ENCODE measurements around the gene TMEM234. TPM values are rescaled to one million over a fixed set of nuclear protein-coding genes. Genes with fewer than 3 reads are reported as not detected.

TMEM234 gene
- 39.4 TPM for total RNA-seq
- polyA plus RNA-seq (ENCODE audit: insufficient read depth, low read depth, low replicate concordance), result 20.5 TPM
- long read RNA-seq, donor 1, partial matches to known transcripts, result 0 of 7 reads
- long read RNA-seq, donor 1, other reads (novel, unspliced or antisense), result 0 of 7 reads
- long read RNA-seq, donor 2, partial matches to known transcripts, result 136 of 141 reads
- long read RNA-seq, donor 2, other reads (novel, unspliced or antisense), result 0 of 141 reads
- long read RNA-seq, donor 3, partial matches to known transcripts, result 0 of 5 reads
- long read RNA-seq, donor 3, other reads (novel, unspliced or antisense), result 0 of 5 reads
- long read RNA-seq, donor 4, partial matches to known transcripts, result 0 of 6 reads
- long read RNA-seq, donor 4, other reads (novel, unspliced or antisense), result 0 of 6 reads
- long read RNA-seq, donor 5, result 0 reads
- long read RNA-seq, donor 6, partial matches to known transcripts, result 48 of 59 reads
- long read RNA-seq, donor 6, other reads (novel, unspliced or antisense), result 7 of 59 reads
- long read RNA-seq, donor 7, partial matches to known transcripts, result 3 of 19 reads
- long read RNA-seq, donor 7, other reads (novel, unspliced or antisense), result 12 of 19 reads
- long read RNA-seq, donor 8, partial matches to known transcripts, result 0 of 4 reads
- long read RNA-seq, donor 8, other reads (novel, unspliced or antisense), result 0 of 4 reads
- long read RNA-seq, donor 9, partial matches to known transcripts, result 0 of 4 reads
- long read RNA-seq, donor 9, other reads (novel, unspliced or antisense), result 0 of 4 reads
- long read RNA-seq, donor 10, partial matches to known transcripts, result 0 of 3 reads
- long read RNA-seq, donor 10, other reads (novel, unspliced or antisense), result 0 of 3 reads

DNA sequence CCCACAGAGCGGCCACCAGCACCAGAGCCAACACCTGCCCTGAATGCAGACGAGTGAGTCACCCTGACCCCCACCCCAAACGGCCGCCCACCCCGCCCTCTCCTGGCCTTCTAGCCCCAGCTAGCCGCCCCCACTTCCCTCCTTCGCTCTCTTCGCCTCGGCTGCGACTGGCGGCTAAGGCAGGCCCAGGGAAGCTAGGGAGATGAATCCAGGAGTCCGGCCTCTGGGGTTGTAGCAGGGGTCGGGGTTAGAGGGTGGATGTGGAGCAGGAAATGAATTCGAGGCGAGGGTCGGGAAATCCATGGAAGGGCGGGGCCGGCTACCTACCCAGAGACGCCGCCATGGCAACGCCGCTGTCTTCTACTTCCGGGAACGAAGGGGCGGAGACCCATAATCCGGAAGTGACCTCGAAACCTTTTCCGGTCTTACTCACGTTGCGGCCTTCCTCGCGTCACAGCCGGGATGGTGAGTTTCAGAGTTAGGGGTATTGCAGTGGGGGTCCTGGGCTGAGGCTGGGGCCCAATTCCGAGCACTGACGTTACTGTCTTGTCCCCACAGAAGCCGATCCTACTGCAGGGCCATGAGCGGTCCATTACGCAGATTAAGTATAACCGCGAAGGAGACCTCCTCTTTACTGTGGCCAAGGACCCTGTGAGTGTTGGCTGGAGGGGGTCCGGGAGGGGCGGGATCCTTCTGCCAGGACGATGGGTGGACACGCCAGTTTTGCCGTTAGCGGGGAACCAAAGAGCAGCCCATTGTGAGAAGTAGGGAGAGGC is at the start of gene TMEM234, which contains the start of gene EIF3I:
TMEM234 (minus strand) TSS at position 374 of the 776 bp plus-strand sequence; CDS start at position 343, 31 bp downstream.
EIF3I (plus strand) TSS at position 428 of the 776 bp plus-strand sequence; CDS start at position 463, 35 bp downstream.
- DNase-seq (peak; percentile 95 to 98 (median 96)), FAIRE-seq (peak; percentile 37)
- H3K9me3 ChIP-seq (ENCODE audit: control insufficient read depth in 2 of 3, insufficient read depth in 1 of 3, low read length in 3 of 3), result no peaks in the 10 kb centered on the region
- peaks cover 6 to 28% (median 22%) of the 10 kb centered on the region in 3 donors for H3K4me1 ChIP-seq (ENCODE audit: control insufficient read depth in 2 of 3, insufficient read depth in 2 of 3, low read depth in 1 of 3, low read length in 3 of 3)
- H3K4me3 ChIP-seq (ENCODE audit: low read length in 3 of 3), result peak within 1 kb of the TSS; percentile 94 to 99 (median 97)
- TF ChIP-seq, protein P1, sequence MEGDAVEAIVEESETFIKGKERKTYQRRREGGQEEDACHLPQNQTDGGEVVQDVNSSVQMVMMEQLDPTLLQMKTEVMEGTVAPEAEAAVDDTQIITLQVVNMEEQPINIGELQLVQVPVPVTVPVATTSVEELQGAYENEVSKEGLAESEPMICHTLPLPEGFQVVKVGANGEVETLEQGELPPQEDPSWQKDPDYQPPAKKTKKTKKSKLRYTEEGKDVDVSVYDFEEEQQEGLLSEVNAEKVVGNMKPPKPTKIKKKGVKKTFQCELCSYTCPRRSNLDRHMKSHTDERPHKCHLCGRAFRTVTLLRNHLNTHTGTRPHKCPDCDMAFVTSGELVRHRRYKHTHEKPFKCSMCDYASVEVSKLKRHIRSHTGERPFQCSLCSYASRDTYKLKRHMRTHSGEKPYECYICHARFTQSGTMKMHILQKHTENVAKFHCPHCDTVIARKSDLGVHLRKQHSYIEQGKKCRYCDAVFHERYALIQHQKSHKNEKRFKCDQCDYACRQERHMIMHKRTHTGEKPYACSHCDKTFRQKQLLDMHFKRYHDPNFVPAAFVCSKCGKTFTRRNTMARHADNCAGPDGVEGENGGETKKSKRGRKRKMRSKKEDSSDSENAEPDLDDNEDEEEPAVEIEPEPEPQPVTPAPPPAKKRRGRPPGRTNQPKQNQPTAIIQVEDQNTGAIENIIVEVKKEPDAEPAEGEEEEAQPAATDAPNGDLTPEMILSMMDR (IDR thresholded peaks at IDR 0.05; ENCODE audit: borderline replicate concordance, extremely low read depth, insufficient read depth), result no peak
- peak within 1 kb of the TSS; percentile 92 to 95 for H3K27ac ChIP-seq (ENCODE audit: low read depth in 2 of 2, low read length in 2 of 2)
- intact Hi-C loops (cut with DNase I), result no loop called here
- peaks cover 4 to 18% (median 18%) of the 10 kb centered on the region in 3 donors for H3K36me3 ChIP-seq (ENCODE audit: control insufficient read depth in 2 of 3, insufficient read depth in 3 of 3, low read length in 3 of 3)
- peak within 1 kb of the TSS; percentile 94 to 97 (median 97) for H3K9ac ChIP-seq (ENCODE audit: low read length in 3 of 3)
- H3K27me3 ChIP-seq (ENCODE audit: control insufficient read depth, insufficient read depth, low read length), result no peaks in the 10 kb centered on the region

DNA sequence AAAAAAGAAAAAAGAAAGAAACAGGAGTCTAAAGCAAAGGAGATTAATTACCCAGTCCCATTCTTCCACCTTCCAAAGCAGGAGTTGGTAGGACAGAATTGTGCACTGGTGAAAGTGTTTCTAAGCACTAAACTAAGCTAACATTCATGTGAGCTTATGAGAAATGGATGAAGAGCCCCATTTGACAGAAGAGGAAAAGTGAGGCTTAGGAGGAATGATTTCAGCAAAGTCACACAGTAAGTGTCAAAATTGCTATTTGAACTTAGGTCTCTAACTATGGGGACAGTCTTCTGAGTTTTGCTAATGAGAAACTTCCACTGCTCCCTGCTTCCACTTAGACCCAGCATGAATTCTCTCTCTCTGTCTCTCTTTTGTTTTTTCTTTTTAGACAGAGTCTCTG is 47.6 kb upstream of the TMEM234 start:
- intact Hi-C loops (cut with DNase I), result no loop called here
- H3K9ac ChIP-seq (ENCODE audit: low read length in 3 of 3), result no peak overlapping the region
- no peaks in the 10 kb centered on the region for H3K36me3 ChIP-seq (ENCODE audit: control insufficient read depth in 2 of 3, insufficient read depth in 3 of 3, low read length in 3 of 3)
- H3K27ac ChIP-seq (ENCODE audit: low read depth in 2 of 2, low read length in 2 of 2), result no peak overlapping the region
- DNase-seq, result no peak
- no peak for FAIRE-seq
- no peaks in the 10 kb centered on the region for H3K27me3 ChIP-seq (ENCODE audit: control insufficient read depth, insufficient read depth, low read length)
- H3K9me3 ChIP-seq (ENCODE audit: control insufficient read depth in 2 of 3, insufficient read depth in 1 of 3, low read length in 3 of 3), result peaks cover 0 to 2% (median 0%) of the 10 kb centered on the region in 3 donors
- TF ChIP-seq, protein P1 (IDR thresholded peaks at IDR 0.05; ENCODE audit: borderline replicate concordance, extremely low read depth, insufficient read depth), result no peak
- H3K4me3 ChIP-seq (ENCODE audit: low read length in 3 of 3), result no peak overlapping the region
- H3K4me1 ChIP-seq (ENCODE audit: control insufficient read depth in 2 of 3, insufficient read depth in 2 of 3, low read depth in 1 of 3, low read length in 3 of 3), result peaks cover 0 to 8% (median 2%) of the 10 kb centered on the region in 3 donors

DNA sequence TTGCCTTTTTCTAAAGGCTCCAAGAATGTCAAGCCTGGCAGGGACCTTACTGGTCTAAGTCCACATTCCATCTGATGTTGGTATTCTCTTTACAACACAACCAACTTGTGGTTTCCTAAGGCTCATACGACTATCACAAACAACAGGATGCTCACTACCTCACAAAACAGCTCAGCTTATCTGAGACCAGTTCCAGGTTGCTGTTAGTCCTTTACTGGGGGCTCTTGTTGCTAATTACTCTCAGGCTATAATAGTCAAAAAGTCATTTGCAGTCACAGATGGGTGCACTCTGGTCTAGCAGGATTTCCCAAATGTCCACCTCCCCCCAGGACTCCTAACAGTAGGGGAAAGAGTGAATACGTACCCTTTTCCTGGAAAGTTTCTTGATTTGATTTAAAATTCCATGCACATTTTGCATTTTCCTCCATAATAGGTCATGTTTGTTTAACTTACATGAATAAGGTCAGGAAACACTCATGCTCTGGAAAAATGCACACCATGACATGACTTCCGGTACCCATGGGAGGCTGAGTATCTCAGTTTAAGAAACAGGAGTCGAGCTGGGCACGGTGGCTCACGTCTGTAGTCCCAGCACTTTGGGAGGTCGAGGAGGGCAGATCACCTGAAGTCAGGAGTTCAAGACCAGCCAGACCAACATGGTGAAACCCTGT is 44.9 kb upstream of the TMEM234 start:
- no peak for FAIRE-seq
- TF ChIP-seq, protein P1 (IDR thresholded peaks at IDR 0.05; ENCODE audit: borderline replicate concordance, extremely low read depth, insufficient read depth), result no peak
- H3K4me1 ChIP-seq (ENCODE audit: control insufficient read depth in 2 of 3, insufficient read depth in 2 of 3, low read depth in 1 of 3, low read length in 3 of 3), result peaks cover 0 to 4% (median 0%) of the 10 kb centered on the region in 3 donors
- H3K9me3 ChIP-seq (ENCODE audit: control insufficient read depth in 2 of 3, insufficient read depth in 1 of 3, low read length in 3 of 3), result no peaks in the 10 kb centered on the region
- no peak overlapping the region for H3K9ac ChIP-seq (ENCODE audit: low read length in 3 of 3)
- peak in 1 of 5 donors; percentile 52 for DNase-seq
- H3K27ac ChIP-seq (ENCODE audit: low read depth in 2 of 2, low read length in 2 of 2), result no peak overlapping the region
- no peaks in the 10 kb centered on the region for H3K36me3 ChIP-seq (ENCODE audit: control insufficient read depth in 2 of 3, insufficient read depth in 3 of 3, low read length in 3 of 3)
- intact Hi-C loops (cut with DNase I), result no loop called here
- no peaks in the 10 kb centered on the region for H3K27me3 ChIP-seq (ENCODE audit: control insufficient read depth, insufficient read depth, low read length)
- no peak overlapping the region for H3K4me3 ChIP-seq (ENCODE audit: low read length in 3 of 3)
